HG03432 (cell line): ENCODE results near the gene NEK4.

Experiments used
- ATAC-seq: cut with Tn5 transposase; IDR thresholded peaks from one replicate; pipeline ENCODE4 v1.9.1; 2021; ENCODE audit warnings: mild to moderate bottlenecking, moderate library complexity; ENCODE audit not compliant: unreplicated experiment

NEK4 gene

DNA sequence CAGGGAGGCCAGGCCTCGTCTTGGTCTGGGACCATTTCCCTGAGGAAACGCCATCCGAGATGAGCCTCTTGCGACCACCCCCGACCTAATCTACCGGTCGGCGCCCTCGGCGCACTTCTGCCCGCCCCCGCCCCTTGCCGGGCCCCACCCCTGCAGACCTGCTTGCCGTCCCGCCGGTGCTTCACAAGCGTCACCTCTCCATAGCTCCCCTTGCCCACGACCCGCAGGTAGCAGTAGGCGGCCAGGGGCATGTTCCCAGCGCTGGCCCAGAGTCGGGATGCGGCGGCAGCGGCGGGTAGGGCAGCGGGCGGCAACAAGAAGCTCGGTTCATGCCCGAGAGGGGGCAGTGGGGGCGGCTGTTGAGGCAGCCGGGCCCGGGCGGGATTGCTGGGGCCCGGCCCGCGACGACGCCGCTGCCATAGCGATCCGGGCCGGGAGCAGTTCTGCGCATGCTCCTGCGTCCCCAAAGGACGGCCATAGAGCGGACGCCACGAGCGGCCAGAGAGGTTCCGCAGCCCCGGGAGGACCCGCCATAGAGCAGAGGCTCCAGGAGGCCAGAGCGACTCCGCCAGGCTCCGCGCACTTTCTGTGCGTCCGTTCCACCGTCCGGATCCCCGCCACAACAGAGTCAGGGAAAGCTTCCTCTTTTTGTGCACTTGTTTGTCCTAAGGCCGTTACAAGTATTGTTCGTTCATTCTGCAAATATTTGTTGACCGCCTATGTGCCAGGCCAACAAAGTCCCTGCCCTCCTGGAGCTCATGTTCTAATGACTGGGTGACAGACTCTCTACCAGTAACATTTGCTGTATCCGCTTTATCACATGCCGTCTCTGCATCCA, at the start of gene NEK4:
TSS of gene NEK4 (minus strand) at position 445 of the 838 bp plus-strand sequence. CDS start at position 251, 194 bp downstream.
- ATAC-seq, result peak; percentile 96

- ATAC-seq, result no peak
Observed at GRCh38 chr3:52819936-52820335, 49.2 kb upstream of the NEK4 start.

DNA sequence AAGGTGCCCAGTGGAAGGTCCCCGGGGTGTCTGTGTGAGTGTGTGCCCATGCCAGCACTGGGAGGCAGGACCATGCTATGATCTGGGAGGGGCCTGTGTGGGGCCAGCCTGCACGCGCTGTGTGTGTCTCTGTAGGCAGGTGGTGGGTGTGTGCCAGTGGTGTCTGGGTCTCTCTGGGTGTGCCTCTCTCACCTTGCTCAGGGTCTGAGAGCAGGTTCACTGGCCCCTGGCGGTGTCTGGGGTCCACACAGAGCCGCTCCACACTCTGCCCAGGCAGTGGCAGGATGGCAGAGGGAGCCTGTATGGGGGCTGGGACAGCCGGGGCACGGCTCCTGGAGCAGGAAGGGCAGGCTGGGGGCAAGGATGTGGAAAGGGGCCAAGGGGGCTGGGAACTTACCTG, 47.1 kb upstream of the NEK4 start:
- ATAC-seq, result no peak

- no peak for ATAC-seq
Observed at GRCh38 chr3:52817221-52817620, 46.5 kb upstream of the NEK4 start.

DNA sequence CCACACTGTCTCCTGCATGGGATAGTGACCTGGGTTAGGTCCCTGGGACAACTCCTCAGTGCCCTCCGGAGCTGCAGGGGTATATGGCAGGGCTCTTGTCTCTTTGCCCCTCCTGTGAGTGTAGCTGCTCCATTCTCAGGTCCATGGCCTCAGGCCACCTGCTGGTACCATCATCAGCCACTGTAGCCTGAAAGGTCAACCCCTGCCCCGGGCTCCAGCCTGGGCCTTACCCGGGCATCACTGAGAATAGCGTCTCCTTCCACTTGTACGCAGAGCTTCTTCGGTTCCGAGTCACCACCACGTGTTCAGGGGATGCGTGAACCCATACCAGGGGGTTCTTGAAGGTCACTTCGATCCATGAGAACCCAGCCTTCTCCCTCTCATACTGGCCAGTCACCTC, 45.9 kb upstream of the NEK4 start:
- ATAC-seq, result no peak

- no peak for ATAC-seq
Observed at GRCh38 chr3:52816199-52816598, 45.5 kb upstream of the NEK4 start.

- ATAC-seq, result no peak
Observed at GRCh38 chr3:52813810-52814209, 43.1 kb upstream of the NEK4 start.

DNA sequence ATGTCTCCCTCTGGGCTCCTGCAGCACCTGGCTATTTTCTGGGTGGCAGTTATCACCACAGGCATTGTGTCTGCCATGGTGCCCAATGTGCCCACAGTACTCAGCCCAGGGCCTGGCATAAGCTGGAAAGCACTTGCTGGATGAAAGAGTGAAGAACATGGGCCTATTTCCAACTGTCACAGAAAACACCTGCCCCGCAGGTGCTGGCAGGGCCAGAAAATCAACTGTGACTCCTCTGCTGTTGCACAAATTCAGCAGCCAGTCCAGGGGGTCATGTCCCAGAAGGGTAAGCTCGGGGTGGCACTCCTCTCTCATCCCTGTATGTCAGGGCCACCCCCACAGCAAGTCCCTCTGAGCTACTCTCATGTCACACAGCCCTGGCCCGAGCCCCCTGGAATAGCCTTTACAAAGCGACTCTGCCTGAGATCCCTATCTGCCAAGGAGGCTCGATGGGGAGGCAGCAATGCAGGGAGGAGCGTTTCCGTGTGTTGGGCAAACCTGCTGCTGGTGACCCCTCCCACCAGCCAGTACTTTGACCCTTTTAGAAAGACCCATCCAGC, 40.8 kb upstream of the NEK4 start:
- no peak for ATAC-seq

- no peak for ATAC-seq
Observed at GRCh38 chr3:52810923-52811322, 40.2 kb upstream of the NEK4 start.

- no peak for ATAC-seq
Observed at GRCh38 chr3:52809662-52810377, 39.1 kb upstream of the NEK4 start.

- no peak for ATAC-seq
Observed at GRCh38 chr3:52809149-52809548, 38.4 kb upstream of the NEK4 start.

DNA sequence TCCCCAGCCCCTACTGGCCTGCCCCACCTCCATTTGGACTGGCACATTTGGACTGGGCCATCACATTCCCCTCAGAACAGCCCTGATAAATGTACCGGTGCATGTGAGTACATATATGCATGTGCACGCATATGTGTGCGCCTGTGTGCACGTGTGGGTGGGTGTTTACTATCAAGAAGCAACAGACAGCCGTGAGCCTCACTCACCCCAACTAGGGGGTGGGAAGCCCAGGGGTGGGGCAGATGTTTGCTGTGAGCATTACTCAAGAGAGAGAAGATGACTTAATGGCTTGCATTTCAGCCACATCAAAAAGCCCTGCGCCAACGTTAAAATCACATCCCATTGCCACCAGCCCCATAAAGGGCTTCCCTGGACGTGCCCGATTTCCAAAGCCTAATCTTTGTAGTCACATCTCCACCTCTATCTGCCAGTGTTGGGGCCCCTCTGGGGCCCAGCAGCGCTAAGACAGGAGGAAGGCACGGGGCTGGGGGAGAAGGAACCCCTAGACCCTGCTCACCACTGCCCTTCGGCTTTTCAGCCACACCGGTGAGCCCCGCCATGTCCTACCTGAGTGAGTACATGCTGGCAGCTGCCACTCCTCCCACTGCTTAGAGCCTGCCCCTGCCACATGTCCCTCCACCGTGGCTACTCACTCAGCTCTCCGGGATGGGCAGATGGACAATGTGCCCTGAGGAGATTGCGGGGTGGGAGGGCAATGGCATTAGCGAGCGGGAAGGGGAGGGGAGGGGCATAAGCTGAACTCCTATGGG, 34.7 kb upstream of the NEK4 start:
- no peak for ATAC-seq

GRCh38 chr3:52801839-52802238, 31.1 kb upstream of the NEK4 start:
- no peak for ATAC-seq

DNA sequence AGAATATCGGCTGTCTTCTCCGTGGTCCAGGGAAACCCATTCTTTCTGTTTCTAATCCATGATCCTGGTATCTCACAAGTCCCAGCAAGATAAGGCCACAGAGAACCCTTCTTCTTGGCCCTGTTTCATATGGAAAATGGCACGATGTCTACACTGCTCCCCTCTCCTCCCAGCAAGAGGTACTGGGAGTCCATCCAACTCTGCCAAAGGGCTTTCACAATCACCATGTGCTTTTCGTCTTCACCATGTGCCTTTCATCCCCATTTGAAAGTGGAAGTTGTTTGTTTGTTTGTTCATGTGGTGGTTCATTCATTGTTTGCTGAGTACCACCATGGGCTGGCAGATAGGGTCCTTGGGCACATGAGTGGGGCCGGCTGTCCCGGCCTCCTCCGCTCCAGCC, 29.3 kb upstream of the NEK4 start:
- no peak for ATAC-seq

GRCh38 chr3:52798978-52799476, 28.3 kb upstream of the NEK4 start:
- no peak for ATAC-seq

- no peak for ATAC-seq
Observed at GRCh38 chr3:52798376-52798977, 27.7 kb upstream of the NEK4 start.

GRCh38 chr3:52796411-52796810, 25.7 kb upstream of the NEK4 start:
- no peak for ATAC-seq

DNA sequence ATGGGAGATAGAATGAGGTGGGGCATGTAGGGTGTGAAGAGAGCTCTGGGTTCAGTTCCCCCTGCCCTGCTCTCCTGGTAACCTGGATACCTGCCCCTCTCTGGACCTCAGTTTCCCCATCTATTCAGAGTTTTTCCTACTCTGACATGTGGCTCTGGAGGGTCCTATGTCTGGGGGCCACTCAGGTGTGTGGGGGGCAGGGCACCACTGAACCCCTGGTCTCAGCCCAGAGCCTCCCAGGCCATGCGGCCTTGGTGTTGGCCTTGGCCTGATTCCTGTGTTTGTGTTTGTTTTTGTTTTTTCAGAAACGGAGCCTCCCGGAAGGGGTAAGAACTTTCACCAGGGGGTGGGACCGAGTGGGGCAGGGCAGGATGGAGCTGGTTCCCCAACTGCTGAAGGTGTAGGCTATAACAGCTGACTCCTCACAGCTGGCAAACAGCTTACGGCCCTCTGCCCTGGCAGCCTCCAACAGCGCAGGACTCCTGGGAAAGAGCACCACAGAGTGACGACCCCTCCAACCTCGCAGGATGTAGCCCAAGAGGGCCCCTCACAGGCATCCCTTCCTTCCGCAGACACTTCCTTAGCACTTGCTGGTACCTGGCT, 24.7 kb upstream of the NEK4 start:
- ATAC-seq, result no peak

GRCh38 chr3:52794612-52795099, 23.9 kb upstream of the NEK4 start, which contains the start of gene ITIH3:
Gene ITIH3 (plus strand): TSS chr3:52794796. CDS start chr3:52794804, 8 bp downstream.
- no peak for ATAC-seq
